Neural cell (in vitro differentiated cells): ENCODE measurements around the gene ATF1.

ENCODE experiments used
- CTCF ChIP-seq: fragments of 450-650 bp; IDR thresholded peaks from 2 replicates; pipeline ENCODE4 v1.5.1; 2014; ENCODE audit warnings: antibody characterized with exemption, mild to moderate bottlenecking, moderate library complexity; ENCODE audit not compliant: poor library complexity, severe bottlenecking
- EP300 ChIP-seq: fragments of 450-650 bp; conservative IDR thresholded peaks from 2 replicates; pipeline ENCODE4 v1.6.1; 2014; ENCODE audit warnings: antibody characterized with exemption, mild to moderate bottlenecking, moderate library complexity; ENCODE audit not compliant: poor library complexity, severe bottlenecking
- EZH2 ChIP-seq: fragments of 200-600, 300-800 bp; shearing (Covaris generic), sonication (generic); IDR thresholded peaks from 2 replicates; pipeline ENCODE4 v1.6.1; 2014; ENCODE audit warnings: antibody characterized with exemption, low read length, borderline replicate concordance, mild to moderate bottlenecking; ENCODE audit not compliant: insufficient read depth, poor library complexity, severe bottlenecking
- MXI1 ChIP-seq: fragments of 450-650 bp; conservative IDR thresholded peaks from 2 replicates; pipeline ENCODE4 v1.6.1; 2014; ENCODE audit warnings: antibody characterized with exemption, mild to moderate bottlenecking; ENCODE audit not compliant: poor library complexity, severe bottlenecking
- POLR2AphosphoS5 ChIP-seq: IDR thresholded peaks from 2 replicates; pipeline ENCODE4 v1.6.1; 2012
- RAD21 ChIP-seq: fragments of 450-650 bp; conservative IDR thresholded peaks from 2 replicates; pipeline ENCODE4 v1.6.1; 2014; ENCODE audit warnings: antibody characterized with exemption, mild to moderate bottlenecking, moderate library complexity
- TAF1 ChIP-seq: IDR thresholded peaks from 2 replicates; pipeline ENCODE4 v1.6.1; 2012; ENCODE audit warnings: low read depth

GRCh38 chr12:50734409-50735263 lies 29.3 kb upstream of the ATF1 start:
- TF ChIP-seq EP300 (no peak), CTCF (peak; percentile 72), TAF1 (no peak), POLR2AphosphoS5 (no peak), EZH2 (no peak), RAD21 (peak; percentile 66), MXI1 (no peak)
